Posterior vena cava (tissue), 2 donors: Measurements from ENCODE around the gene XPO6. TPM values are rescaled to one million over a fixed set of nuclear protein-coding genes. Genes with fewer than 3 reads are reported as not detected.

Source experiments
- DNase-seq: peaks from one replicate; pipeline ENCODE4 v3.0.0-alpha.2; 2020; ENCODE audit warnings: low spot score
- intact Hi-C, 2 donors: fragments of 100-400 bp; cut with DNase I; formaldehyde crosslinking; loops; one replicate each; pipeline versions ENCODE4 v1.14.1 to v1.14.2; 2022 to 2023
- total RNA-seq, 2 donors: library from RNA; stranded (reverse); fragmentation: NEBNext Ultra II Directional; extraction: Animal tissue kit (Norgen Biotek cat#: 25700); gene quantifications; one replicate each; pipeline ENCODE4 v1.2.1, GENCODE V29; 2021
- donor health status: DM: yes; HTN: yes; CAD: no.
- donor health status: DM: yes; HTN: yes; CAD: no.

XPO6 gene
- total RNA-seq, 2 donors from 2014 or later = 86.9 to 99.7 TPM

GRCh38 chr16:28188085-28188916 lies 23.5 kb downstream of the XPO6 start:
- intact Hi-C loops = no loop called here
- DNase-seq = no peak

GRCh38 chr16:28187595-28188004 lies 24.2 kb downstream of the XPO6 start:
- intact Hi-C loops = no loop called here
- DNase-seq = no peak

DNA sequence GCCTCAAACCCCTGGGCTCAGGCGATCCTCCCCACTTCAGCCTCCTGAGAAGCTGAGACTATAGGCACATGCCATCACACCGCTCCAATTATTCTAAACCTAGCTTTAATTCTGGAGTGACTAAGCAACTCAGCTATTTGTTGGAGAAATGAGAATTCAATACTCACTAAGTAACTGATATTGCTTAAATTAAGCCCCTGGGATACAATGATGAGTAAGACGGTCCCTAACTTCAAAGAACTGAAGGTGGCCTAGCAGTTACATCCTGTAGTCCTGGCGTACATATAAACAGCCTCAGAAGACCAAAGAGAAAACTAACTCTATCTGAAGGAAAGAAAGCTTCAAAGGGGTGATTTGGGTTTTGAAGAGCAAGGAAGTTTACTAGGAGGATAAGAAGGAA lies 25.0 kb downstream of the XPO6 start:
- DNase-seq = no peak
- intact Hi-C loops = no loop called here

- DNase-seq = no peak
- intact Hi-C loops = no loop called here
These were observed 26.1 kb downstream of the XPO6 start for GRCh38 chr16:28185696-28186095.

DNA sequence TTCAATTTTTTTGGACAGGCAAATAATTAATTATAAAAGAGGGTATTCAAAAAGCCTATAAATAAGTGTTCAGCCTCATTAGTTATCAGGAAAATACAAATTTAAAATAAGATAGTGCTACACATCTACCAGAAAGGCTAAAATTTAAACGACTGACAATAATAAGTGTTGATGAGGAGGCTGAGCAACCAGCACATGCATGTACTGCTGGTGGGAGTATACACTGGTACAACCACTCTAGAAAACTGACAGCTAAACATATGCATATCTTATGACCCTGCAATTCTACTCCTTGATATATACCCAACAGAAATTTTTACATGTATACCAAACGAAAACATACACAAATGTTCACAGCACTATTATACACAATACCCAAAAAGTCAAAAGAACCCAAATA lies 27.1 kb downstream of the XPO6 start:
- DNase-seq = no peak
- intact Hi-C loops = no loop called here

- intact Hi-C loops = no loop called here
- no peak for DNase-seq
These were observed 27.8 kb downstream of the XPO6 start for GRCh38 chr16:28183930-28184329.

DNA sequence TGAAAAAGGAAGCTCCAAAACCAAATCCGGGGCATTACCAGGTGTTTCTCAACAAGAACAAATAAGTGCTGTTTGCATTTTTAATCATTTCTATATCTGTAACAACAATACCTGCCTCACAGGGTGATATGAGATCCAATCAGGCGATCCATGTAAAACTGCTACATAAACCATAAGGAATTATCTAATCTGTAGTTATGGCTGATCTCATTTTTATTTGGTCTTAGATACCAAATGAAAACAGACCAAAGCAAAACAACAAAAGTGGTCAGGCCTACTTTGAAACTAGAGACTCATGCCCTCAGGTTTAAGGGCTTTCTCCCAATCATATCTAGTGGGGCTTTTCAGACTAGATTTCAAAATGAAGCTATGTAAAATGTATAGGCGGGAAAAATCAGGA lies 28.3 kb downstream of the XPO6 start:
- intact Hi-C loops = no loop called here
- no peak for DNase-seq

GRCh38 chr16:28182801-28183200 lies 29.0 kb downstream of the XPO6 start:
- no peak for DNase-seq
- intact Hi-C loops = no loop called here

DNA sequence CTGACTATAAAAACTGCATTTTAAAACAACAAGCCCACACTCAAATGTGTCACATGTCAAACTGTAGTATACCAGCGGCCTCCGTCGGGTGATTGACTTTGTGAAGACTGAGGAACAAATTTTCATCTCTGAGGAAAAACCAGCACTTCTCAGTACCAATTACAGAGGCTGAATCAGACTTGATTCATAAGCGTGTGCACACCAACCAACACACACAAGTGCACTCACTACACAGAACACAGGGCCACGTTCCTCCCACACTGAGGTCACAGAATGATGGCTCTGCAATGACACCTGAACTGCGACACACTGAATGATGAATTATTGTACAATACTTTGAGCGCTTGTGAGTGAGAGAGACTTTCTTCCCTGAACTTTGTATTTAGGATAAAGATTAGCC lies 29.6 kb downstream of the XPO6 start:
- intact Hi-C loops = no loop called here
- no peak for DNase-seq

DNA sequence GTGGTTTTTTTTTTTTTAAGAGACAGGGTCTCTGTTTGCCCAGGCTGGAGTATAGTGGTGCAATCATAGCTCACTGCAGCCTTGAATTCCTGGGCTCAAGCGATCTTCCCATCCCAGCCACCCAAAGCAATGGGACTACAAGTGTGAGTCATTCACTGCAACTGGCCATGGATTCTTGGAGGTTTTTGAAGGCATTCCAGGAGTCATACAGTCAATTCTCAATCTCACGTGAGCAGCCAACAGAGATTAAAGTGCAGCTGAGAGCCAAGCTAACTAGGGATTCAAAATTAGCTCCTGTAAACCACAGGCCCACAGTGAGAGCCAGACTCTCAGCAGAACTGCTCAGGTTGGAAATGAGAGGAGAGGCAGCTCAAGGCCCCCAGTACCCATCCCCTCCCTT lies 30.2 kb downstream of the XPO6 start:
- no peak for DNase-seq
- intact Hi-C loops = no loop called here

DNA sequence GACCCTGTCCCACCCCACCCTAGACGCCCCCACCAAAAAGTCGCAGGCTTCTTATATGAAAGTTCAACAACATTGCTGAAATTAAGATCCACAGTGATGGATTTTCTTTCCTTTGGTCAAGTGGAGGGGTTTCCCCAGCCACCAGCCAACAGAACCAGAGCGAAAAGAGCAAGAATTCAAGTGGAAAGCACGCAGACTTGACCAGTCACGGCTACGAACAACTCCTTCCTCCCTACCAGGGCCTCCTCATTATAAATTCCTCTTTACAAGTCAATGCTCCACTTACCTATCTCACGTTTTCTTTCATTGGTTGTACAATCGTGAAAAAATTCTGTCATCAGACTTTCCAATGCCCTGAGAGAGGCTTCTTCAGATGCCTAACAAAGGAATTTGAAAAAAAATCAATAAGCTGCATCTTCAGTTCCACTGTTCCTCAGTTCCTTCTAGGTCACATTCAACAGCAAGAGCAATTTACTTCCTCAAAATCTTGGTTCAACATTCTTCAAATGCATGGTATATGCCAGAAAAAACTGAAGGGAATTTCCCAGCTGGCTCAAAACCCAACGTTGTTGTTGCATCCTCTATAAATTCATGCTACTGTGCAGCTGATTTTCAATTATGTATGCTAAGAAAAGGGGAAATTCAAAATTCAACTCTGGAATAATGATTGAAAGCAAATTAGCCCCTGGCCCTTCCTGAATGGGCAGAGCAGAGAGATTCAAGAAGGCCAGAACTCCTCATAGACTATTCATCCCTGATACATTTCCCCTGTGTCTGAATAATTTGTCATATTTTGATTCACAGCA lies 30.9 kb downstream of the XPO6 start:
- no peak for DNase-seq
- intact Hi-C loops = no loop called here

GRCh38 chr16:28179354-28179753 lies 32.4 kb downstream of the XPO6 start:
- intact Hi-C loops = no loop called here
- no peak for DNase-seq

- intact Hi-C loops = no loop called here
These were observed 36.0 kb downstream of the XPO6 start for GRCh38 chr16:28175715-28176114.

GRCh38 chr16:28172336-28172735 lies 39.4 kb downstream of the XPO6 start:
- DNase-seq = no peak
- intact Hi-C loops = no loop called here

More at GRCh38 chr16:28175715-28176114, 36.0 kb downstream of the XPO6 start:
- no peak for DNase-seq

DNA sequence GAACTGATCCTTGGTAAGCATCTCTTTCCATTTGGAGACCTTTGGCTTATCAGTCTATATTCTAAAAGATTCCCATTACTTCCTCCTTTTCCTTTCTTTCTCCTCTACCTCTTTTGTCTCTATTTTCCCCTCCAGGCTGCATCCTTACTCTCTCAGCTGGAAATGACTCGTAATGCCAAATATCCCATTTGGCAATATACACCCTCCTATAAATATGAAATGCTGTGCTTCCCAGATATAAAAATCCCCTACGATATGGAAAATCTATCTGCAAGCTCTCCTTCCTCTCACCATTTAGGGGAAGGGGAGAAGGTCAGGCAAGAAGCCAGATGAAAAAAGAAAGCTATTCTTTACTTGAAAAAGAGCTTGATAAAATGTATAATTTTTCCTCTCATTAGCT lies 39.9 kb downstream of the XPO6 start:
- intact Hi-C loops = no loop called here
- DNase-seq = no peak

GRCh38 chr16:28168991-28169554 lies 42.7 kb downstream of the XPO6 start:
- DNase-seq = no peak
- intact Hi-C loops = no loop called here

DNA sequence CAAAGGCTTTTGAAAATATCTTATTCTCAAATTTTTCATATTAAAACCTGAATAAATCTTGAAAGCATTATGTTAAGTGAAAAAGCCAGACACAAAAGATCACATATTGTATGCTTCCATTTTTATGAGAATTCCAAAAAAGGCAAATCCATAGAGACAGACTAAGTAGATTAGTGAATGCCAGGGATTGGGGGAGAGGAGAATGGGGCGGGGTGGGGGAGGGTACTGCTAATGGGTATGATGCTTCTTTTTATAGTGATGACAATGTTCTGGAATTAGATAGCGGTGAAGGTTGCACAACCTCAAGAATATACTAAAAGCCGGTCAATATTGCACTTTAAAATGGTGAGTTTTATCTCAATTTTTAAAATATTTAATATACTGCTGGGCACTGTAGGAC lies 44.0 kb downstream of the XPO6 start:
- no peak for DNase-seq
- intact Hi-C loops = no loop called here

DNA sequence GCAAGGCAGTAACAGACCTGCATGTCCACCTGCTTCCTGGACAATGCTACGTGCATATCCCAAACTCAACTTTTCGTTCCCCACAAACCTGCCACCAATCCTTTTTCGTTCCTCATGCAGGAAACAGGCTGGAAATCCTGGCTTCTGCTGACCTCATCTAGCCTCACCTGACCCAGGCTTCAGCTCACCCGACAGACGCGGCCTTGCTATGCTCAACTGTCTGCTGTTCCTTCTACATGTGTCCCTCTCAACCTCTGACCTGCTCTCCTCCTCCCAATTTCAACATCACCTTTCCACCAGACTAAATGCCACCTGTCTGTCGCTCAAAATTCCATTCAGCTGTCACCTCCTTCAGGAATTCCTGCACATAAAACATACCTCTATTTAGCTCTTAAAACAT lies 44.5 kb downstream of the XPO6 start:
- intact Hi-C loops = no loop called here
- no peak for DNase-seq

GRCh38 chr16:28166394-28167208 lies 45.2 kb downstream of the XPO6 start:
- intact Hi-C loops = no loop called here

GRCh38 chr16:28165598-28165997 lies 46.2 kb downstream of the XPO6 start:
- intact Hi-C loops = no loop called here
- no peak for DNase-seq

More at GRCh38 chr16:28166394-28167208, 45.2 kb downstream of the XPO6 start:
- DNase-seq = no peak
